ENCODE data around the gene THBD.

THBD gene

DNA sequence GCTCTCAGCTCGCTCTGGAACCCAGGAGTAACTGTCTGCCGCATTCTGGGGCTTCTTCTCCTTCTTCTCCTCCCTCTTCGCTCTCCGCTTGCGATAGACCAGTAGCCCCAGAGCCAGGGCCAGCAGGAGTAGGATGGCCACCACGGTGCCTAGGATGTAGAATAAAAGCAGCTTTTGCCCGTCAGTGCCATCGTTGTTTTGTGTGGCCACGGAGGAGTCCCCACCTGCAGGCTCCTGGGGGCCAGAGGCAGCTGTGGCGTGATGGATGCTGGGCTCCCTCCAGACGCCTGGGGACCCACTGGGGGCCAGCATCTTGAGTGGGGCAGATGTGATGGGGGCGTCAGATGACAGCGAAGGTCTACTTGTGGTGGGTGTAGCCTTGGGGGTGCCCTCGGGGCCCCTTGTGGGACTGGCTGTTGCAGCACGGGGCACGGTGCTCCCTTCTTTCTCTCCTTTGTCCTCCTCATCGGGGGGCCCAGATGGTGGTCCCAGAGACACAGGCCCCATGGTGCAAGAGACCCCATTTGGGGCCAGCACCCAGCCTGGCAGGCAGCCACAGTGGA, 34.9 kb upstream of the THBD start:
- DNase-seq, result no peak

DNA sequence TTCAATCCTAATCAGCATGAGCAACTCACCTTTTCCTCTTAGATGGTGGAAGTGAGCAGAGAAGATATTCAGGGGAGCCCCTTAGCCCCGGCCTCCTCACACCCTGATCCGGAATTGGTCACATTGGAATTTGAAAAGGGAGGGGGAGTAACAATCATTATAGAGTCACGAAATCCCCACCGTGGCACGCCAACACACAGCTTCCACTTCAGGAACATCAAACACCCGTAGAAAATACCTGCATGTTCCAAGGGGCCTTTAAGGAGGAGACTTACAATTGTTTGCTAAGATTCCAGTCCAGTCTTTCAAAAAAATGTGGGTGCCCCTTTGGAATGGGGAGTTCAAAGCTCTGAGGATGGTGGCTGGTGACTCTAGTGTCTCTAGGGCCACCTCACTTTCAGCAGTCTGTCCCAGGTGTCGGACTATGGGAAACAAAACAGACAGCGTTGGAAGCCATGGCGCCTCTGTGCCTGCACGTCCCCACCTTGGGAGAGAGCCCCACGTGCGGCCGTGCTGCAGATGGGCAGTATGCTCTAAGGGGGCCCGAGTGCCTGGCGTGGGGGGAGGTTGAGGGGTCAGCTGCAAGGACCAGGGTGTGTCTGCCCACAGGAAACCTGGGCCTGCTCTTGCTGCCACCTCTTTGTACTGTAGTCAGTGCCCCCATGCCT, 34.2 kb upstream of the THBD start:
- no peak for DNase-seq

- no peak for DNase-seq
Observed at GRCh38 chr20:23082846-23083552, 33.5 kb upstream of the THBD start.

DNA sequence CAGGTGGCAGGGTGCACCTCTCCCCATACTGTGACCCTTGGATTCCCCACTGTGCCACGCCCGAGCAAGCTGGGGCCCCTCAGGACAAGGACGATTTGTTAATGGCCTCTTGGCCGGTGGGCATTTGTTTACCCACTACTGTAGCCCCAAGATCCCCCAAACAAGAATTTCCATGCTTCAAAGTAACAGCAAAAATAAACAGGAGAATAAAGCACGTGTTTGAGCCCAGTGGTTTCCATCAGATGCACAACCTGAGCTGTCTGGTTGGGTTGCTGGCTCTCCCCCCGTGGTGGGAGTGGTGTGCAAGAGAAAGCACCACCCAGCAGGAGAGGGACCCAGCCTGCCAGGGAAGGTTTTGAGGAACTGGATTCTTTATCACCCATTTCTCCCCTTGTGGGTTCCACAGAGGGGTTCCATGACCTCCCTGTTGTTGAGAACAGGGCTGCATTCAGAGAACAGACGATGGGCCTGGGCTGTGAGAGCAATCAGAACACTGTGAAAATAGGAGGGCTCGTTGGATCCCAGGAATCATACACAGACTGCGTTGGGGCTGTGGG, 31.9 kb upstream of the THBD start:
- no peak for DNase-seq

- DNase-seq, result no peak
Observed at GRCh38 chr20:23080521-23080920, 31.0 kb upstream of the THBD start.

DNA sequence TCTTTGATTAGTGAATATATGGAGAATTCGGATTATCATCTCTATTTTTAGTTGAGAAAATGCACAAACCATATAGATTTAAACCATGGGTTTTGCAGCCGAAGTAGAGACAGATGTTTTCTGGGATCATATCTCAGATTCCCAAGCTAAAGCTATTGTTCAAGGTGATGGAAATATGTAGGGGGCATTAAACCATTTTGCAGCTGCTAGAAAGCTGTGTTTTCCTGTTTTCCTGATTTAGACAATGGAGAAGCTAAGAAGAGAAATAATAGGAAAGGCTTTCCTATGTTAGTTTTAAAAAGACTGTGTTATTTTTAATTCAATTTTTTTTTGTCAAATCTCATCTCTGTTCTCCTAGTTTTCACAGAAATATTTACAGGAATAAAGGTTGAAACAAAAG, 30.5 kb upstream of the THBD start:
- DNase-seq, result no peak

- DNase-seq, result no peak
Observed at GRCh38 chr20:23079016-23079351, 29.5 kb upstream of the THBD start.

DNA sequence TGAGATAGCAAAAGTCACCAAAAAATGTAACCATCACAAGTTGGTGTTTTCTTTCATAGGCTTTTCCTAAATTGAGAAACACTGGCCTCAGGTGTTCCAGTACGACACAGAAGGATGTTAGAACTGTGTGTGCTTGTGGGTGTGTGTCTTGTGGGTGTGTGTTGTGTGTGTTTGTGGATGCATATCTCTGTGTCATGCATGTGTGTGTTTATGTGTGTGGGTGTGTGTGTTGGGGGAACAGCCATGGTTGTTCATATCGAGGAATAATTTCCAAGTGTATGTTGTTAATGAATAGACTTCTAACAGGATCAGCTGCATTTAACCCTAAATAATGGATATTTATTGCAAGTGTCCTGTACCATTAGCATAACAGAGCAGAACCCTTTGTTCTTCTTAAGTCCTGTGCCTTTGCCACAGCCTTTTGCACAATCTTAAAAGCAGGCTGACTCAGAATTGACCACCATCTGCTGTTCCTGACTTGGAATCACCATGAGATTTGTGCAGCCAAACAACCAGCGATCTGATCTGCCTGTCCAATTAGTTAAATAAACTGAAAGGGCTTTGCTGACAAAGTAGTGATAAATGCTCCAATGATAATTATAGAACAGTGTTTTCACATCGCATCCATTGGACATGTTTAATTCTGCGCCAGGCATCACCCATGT, 29.0 kb upstream of the THBD start:
- no peak for DNase-seq

DNA sequence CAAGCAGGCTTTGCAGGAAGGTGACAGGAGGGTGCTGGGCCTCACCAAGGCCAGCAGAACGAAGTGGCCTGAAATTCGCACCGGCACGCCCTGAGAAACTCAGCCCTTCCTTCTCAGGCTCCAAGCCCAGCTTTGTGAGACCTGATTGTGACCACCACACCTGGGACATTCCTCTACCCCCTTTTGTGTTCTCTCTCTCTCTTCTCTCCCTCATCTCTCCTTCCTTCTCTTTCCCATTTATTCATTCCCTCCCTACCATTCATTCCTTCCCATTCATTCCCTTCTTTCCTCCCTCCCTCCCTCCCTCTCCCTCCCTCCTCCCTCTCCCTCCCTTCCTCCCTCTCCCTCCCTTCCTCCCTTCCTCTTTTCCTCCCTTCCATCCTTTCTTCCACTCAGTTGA, 27.8 kb upstream of the THBD start:
- no peak for DNase-seq

GRCh38 chr20:23074052-23074451, 24.6 kb upstream of the THBD start:
- DNase-seq, result no peak

GRCh38 chr20:23072892-23073586, 23.6 kb upstream of the THBD start:
- DNase-seq, result no peak

- no peak for DNase-seq
Observed at GRCh38 chr20:23071996-23072395, 22.5 kb upstream of the THBD start.

GRCh38 chr20:23071398-23071797, 21.9 kb upstream of the THBD start:
- no peak for DNase-seq

GRCh38 chr20:23069108-23069507, 19.6 kb upstream of the THBD start:
- no peak for DNase-seq

- DNase-seq, result no peak
Observed at GRCh38 chr20:23068283-23068682, 18.8 kb upstream of the THBD start.

DNA sequence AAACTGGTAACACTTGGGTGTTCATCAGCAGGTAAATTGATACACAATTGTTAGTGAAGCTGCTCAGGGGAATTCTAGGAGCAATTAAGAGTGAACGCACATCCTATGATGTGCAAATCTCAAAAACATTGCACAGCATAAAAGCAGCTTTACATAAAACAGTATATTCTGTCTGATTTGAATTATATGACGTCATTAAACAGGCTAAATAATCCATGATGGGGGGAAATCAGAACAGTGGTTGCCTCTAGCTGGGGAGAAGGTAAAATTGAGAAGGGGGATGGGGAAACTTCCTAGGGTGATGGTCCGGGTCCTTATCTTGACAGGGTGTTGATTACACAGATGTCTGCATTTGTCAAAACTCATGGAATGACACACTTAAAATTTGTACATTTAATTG, 17.3 kb upstream of the THBD start:
- DNase-seq, result no peak

GRCh38 chr20:23065266-23066201, 16.1 kb upstream of the THBD start:
- DNase-seq, result no peak

DNA sequence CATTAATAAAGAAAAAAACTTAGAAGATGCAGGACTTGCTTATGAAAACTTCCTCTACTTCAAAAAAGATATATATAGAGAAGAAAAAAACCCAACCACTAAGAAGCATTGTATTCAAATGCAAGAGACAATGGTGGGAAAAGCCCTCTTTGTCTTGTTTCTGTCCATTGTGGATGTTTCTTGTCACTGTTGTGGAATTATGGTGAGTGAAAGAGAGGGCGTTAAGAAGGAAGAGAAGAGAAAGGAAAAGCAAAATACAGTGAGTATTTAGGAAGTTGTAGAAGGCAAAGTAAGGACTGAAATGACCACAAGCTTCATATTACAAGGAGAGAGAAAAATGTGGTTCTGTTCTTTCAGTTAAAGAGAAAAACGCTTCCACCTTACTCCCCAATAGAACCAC, 14.1 kb upstream of the THBD start:
- DNase-seq, result no peak

GRCh38 chr20:23063168-23063567, 13.7 kb upstream of the THBD start:
- DNase-seq, result no peak

DNA sequence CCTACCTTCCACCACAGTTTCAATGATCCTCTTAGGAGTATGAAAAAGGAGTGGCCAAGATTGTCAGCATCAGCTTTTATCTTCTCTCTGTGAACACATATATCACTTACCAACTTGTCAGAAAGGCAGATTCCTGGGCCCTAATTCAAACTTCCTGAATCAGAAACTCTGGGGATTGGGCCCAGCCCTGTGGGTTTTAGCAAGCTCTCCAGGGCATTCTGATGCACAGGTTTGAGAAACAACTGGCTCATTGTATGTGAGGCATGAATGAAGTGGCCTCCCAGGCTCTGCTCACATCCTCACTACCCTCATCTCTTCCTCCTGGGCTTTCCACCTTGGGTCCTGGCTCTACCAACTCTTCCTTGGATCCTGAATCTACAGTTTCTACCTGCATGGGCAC, 13.2 kb upstream of the THBD start:
- DNase-seq, result no peak

- peak in 1 of 2 experiments; percentile 73 for DNase-seq
Observed at GRCh38 chr20:23061734-23062561, 12.5 kb upstream of the THBD start.

All from SW 1271 (cell line).